ENCODE data around the gene FER.
"Not testable (repeated sequence)": the region's sequence is repeated elsewhere in the genome, so short reads cannot be mapped to it uniquely, and the experiment has no call there.

FER gene

DNA sequence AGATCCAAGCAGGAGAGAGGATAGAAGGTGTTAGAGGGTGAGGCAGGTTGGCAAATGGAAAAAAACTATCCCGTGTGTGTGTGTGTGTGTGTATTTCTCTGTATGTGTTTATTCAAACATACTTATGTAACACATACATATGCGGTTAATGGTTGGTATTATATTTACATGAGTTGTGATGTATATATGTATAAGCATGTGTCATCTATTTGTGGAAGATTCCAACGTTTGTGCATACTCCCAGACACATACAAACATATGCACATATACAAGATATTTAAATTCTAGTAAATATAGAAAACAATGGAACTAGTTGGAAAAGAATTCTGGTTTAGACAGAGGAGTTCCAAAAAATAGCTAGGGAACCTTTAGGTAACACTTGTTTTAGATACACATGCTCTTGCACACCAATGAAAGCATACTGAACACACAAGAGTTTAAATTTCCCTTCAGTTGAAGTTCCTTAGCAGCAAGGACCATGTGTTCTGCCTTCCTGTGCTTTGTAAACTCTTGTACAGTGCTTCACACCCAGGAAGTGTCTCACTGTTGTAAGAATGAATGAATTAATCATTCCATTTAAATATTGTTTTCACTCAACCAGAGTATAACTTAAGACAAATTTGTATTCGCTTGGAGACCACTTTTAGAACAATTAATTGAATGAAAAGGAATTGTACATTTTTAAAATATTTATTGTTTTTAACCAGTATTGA, 257.8 kb downstream of the FER start:
- no peak overlapping the region for H3K27ac ChIP-seq
- no peaks in the 10 kb centered on the region for H3K36me3 ChIP-seq
- TF ChIP-seq, protein P1, sequence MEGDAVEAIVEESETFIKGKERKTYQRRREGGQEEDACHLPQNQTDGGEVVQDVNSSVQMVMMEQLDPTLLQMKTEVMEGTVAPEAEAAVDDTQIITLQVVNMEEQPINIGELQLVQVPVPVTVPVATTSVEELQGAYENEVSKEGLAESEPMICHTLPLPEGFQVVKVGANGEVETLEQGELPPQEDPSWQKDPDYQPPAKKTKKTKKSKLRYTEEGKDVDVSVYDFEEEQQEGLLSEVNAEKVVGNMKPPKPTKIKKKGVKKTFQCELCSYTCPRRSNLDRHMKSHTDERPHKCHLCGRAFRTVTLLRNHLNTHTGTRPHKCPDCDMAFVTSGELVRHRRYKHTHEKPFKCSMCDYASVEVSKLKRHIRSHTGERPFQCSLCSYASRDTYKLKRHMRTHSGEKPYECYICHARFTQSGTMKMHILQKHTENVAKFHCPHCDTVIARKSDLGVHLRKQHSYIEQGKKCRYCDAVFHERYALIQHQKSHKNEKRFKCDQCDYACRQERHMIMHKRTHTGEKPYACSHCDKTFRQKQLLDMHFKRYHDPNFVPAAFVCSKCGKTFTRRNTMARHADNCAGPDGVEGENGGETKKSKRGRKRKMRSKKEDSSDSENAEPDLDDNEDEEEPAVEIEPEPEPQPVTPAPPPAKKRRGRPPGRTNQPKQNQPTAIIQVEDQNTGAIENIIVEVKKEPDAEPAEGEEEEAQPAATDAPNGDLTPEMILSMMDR (IDR thresholded peaks at IDR 0.05; ENCODE audit: low read depth, low read length): no peak
- no peaks in the 10 kb centered on the region for H3K9me3 ChIP-seq (ENCODE audit: severe bottlenecking)
- H3K27me3 ChIP-seq (ENCODE audit: insufficient read depth, low read depth, severe bottlenecking): no peaks in the 10 kb centered on the region
- no peak for DNase-seq
- H3K4me3 ChIP-seq (ENCODE audit: low read depth, low read length): no peak overlapping the region

DNA sequence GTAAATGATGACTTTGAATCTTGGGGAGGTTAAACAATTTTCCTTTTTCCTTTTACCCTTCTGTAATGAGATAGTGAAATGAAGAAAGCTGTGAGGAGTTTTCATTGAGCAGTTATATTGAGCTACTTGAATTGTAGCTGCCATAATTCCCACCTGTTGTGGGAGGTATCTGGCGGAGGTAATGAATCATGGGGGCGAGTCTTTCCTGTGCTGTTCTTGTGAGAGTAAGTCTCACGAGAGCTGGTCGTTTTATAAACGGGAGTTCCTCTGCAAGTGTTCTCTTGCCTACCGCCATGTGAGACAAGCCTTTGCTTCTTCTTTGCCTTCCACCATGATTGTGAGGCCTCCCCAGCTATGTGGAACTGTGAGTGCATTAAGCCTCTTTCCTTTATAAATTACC, 258.4 kb downstream of the FER start:
- H3K9me3 ChIP-seq (ENCODE audit: severe bottlenecking): no peaks in the 10 kb centered on the region
- H3K27ac ChIP-seq: no peak overlapping the region
- H3K4me3 ChIP-seq (ENCODE audit: low read depth, low read length): no peak overlapping the region
- no peak for DNase-seq
- no peaks in the 10 kb centered on the region for H3K27me3 ChIP-seq (ENCODE audit: insufficient read depth, low read depth, severe bottlenecking)
- TF ChIP-seq, protein P1 (IDR thresholded peaks at IDR 0.05; ENCODE audit: low read depth, low read length): no peak
- no peaks in the 10 kb centered on the region for H3K36me3 ChIP-seq

- no peak for DNase-seq
- H3K27ac ChIP-seq: no peak overlapping the region
- no peaks in the 10 kb centered on the region for H3K27me3 ChIP-seq (ENCODE audit: insufficient read depth, low read depth, severe bottlenecking)
Observed at GRCh38 chr5:109016300-109016699, 268.6 kb downstream of the FER start.

DNA sequence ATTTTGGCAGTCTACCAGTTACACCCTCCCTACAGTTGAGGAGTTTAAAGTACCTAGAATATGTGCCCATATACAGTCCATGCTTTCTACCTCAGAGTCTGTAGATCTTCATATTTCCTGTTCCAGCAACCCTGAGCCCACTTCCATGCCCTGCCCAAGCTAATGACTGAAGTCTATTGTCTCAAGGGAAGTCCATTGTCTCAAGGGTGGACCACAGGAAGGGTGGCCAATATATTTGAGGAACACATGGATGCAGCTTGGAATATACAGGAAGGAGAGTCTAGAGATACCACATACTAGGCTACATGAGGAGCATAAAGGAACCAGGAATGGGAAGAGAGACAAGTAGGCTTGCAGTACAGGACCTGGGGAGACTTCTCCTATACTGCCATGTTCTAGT, 274.4 kb downstream of the FER start:
- H3K27ac ChIP-seq: no peak overlapping the region
- DNase-seq: no peak
- H3K36me3 ChIP-seq: no peaks in the 10 kb centered on the region
- TF ChIP-seq, protein P1 (IDR thresholded peaks at IDR 0.05; ENCODE audit: low read depth, low read length): no peak
- H3K4me3 ChIP-seq (ENCODE audit: low read depth, low read length): no peak overlapping the region
- H3K9me3 ChIP-seq (ENCODE audit: severe bottlenecking): no peaks in the 10 kb centered on the region
- no peaks in the 10 kb centered on the region for H3K27me3 ChIP-seq (ENCODE audit: insufficient read depth, low read depth, severe bottlenecking)

More at GRCh38 chr5:109016300-109016699, 268.6 kb downstream of the FER start:
- H3K9me3 ChIP-seq (ENCODE audit: severe bottlenecking): no peaks in the 10 kb centered on the region
- H3K4me3 ChIP-seq (ENCODE audit: low read depth, low read length): no peak overlapping the region
- TF ChIP-seq, protein P1 (IDR thresholded peaks at IDR 0.05; ENCODE audit: low read depth, low read length): no peak
- H3K36me3 ChIP-seq: no peaks in the 10 kb centered on the region

GRCh38 chr5:109025729-109026128, 278.0 kb downstream of the FER start:
- not testable (repeated sequence) for H3K27me3 ChIP-seq (ENCODE audit: insufficient read depth, low read depth, severe bottlenecking); H3K36me3 ChIP-seq; H3K4me3 ChIP-seq (ENCODE audit: low read depth, low read length); DNase-seq; H3K9me3 ChIP-seq (ENCODE audit: severe bottlenecking); H3K27ac ChIP-seq

- H3K36me3 ChIP-seq: no peaks in the 10 kb centered on the region
- H3K4me3 ChIP-seq (ENCODE audit: low read depth, low read length): no peak overlapping the region
- TF ChIP-seq, protein P1 (IDR thresholded peaks at IDR 0.05; ENCODE audit: low read depth, low read length): no peak
- no peak overlapping the region for H3K27ac ChIP-seq
- no peaks in the 10 kb centered on the region for H3K9me3 ChIP-seq (ENCODE audit: severe bottlenecking)
- H3K27me3 ChIP-seq (ENCODE audit: insufficient read depth, low read depth, severe bottlenecking): no peaks in the 10 kb centered on the region
- DNase-seq: no peak
Observed at GRCh38 chr5:109027983-109028607, 280.4 kb downstream of the FER start.
